ENCODE results near the gene ZNF566. TPM values are rescaled to one million over a fixed set of nuclear protein-coding genes. Genes with fewer than 3 reads are reported as not detected.

The ZNF566 gene
- total and polyA plus RNA-seq, 2 experiments from 2014 or later, result 6.6 to 9.3 TPM

DNA sequence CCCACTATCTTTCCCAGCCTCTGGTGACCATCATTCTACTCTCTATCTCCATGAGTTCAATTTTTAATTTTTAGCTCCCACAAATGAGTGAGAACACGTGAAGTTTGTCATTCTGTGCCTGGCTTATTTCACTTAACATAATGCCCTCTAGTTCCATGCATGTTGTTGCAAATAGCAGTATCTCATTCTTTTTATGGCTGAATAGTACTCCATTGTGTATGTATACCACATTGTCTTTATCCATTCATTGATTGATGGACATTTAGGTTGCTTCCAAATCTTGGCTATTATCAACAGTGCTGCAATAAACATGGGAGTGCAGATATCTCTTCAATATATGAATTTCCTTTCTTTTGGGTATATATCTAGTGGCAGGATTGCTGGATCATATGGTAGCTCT lies 48.0 kb downstream of the ZNF566 start:
- no peak overlapping the region for H3K27ac ChIP-seq
- no peaks in the 10 kb centered on the region for H4K20me1 ChIP-seq (ENCODE audit: insufficient read depth)
- H3K36me3 ChIP-seq (ENCODE audit: low read depth), result peaks cover 9% of the 10 kb centered on the region
- no peaks in the 10 kb centered on the region for H3K9me2 ChIP-seq (ENCODE audit: insufficient read depth)
- in situ Hi-C loops (cut with MboI), result no loop called here
- H3K4me3 ChIP-seq, result no peak overlapping the region
- DNase-seq, result no peak
- no peak overlapping the region for H3K9ac ChIP-seq
- WGBS, 2 experiments (ENCODE audit: low coverage in 1 of 2, low lambda C conversion rate in 2 of 2, missing lambda C conversion rate in 2 of 2), result 40 to 51% methylated on average over 1 of the region's 1 CpG
- TF ChIP-seq EZH2phosphoT487 (IDR thresholded peaks at IDR 0.05; ENCODE audit: insufficient read depth, low read depth) (no peak), EZH2 (IDR thresholded peaks at IDR 0.05; ENCODE audit: insufficient read depth, poor library complexity, severe bottlenecking) (no peak)
- no peaks in the 10 kb centered on the region for H3K27me3 ChIP-seq (replicated peaks; ENCODE audit: insufficient read depth)
- peaks cover 8% of the 10 kb centered on the region for H3K9me3 ChIP-seq (ENCODE audit: low read depth)
- H3K4me1 ChIP-seq (ENCODE audit: insufficient read depth), result no peaks in the 10 kb centered on the region
- H3K4me2 ChIP-seq (ENCODE audit: unreplicated experiment), result no peak overlapping the region
- no peak overlapping the region for H2AFZ ChIP-seq
- no peaks in the 10 kb centered on the region for H3F3A ChIP-seq (ENCODE audit: insufficient read depth)
- H3K79me2 ChIP-seq (ENCODE audit: insufficient read depth), result no peaks in the 10 kb centered on the region

GRCh38 chr19:36436531-36436930 lies 52.8 kb downstream of the ZNF566 start:
- H3K79me2 ChIP-seq (ENCODE audit: insufficient read depth), result no peaks in the 10 kb centered on the region
- no peak overlapping the region for H3K9ac ChIP-seq
- H3K27me3 ChIP-seq (replicated peaks; ENCODE audit: insufficient read depth), result no peaks in the 10 kb centered on the region
- TF ChIP-seq EZH2phosphoT487 (IDR thresholded peaks at IDR 0.05; ENCODE audit: insufficient read depth, low read depth) (no peak), EZH2 (IDR thresholded peaks at IDR 0.05; ENCODE audit: insufficient read depth, poor library complexity, severe bottlenecking) (no peak)
- no peaks in the 10 kb centered on the region for H3F3A ChIP-seq (ENCODE audit: insufficient read depth)
- H2AFZ ChIP-seq, result no peak overlapping the region
- no peak overlapping the region for H3K4me2 ChIP-seq (ENCODE audit: unreplicated experiment)
- no peak overlapping the region for H3K27ac ChIP-seq
- no peaks in the 10 kb centered on the region for H3K36me3 ChIP-seq (ENCODE audit: low read depth)
- WGBS, 2 experiments (ENCODE audit: low coverage in 1 of 2, low lambda C conversion rate in 2 of 2, missing lambda C conversion rate in 2 of 2), result 3 to 5% methylated on average over 2 of the region's 2 CpGs
- no peaks in the 10 kb centered on the region for H3K9me2 ChIP-seq (ENCODE audit: insufficient read depth)
- H4K20me1 ChIP-seq (ENCODE audit: insufficient read depth), result no peaks in the 10 kb centered on the region
- no peaks in the 10 kb centered on the region for H3K4me1 ChIP-seq (ENCODE audit: insufficient read depth)
- no peaks in the 10 kb centered on the region for H3K9me3 ChIP-seq (ENCODE audit: low read depth)
- DNase-seq, result peak; percentile 28
- no peak overlapping the region for H3K4me3 ChIP-seq
- in situ Hi-C loops (cut with MboI), result no loop called here

GRCh38 chr19:36423925-36424324 lies 65.4 kb downstream of the ZNF566 start:
- no peaks in the 10 kb centered on the region for H3K79me2 ChIP-seq (ENCODE audit: insufficient read depth)
- H4K20me1 ChIP-seq (ENCODE audit: insufficient read depth), result no peaks in the 10 kb centered on the region
- TF ChIP-seq EZH2 (IDR thresholded peaks at IDR 0.05; ENCODE audit: insufficient read depth, poor library complexity, severe bottlenecking) (no peak), EZH2phosphoT487 (IDR thresholded peaks at IDR 0.05; ENCODE audit: insufficient read depth, low read depth) (no peak)
- H3K27me3 ChIP-seq (replicated peaks; ENCODE audit: insufficient read depth), result no peaks in the 10 kb centered on the region
- no peak overlapping the region for H3K9ac ChIP-seq
- in situ Hi-C loops (cut with MboI), result no loop called here
- no peak overlapping the region for H3K4me3 ChIP-seq
- H3K27ac ChIP-seq, result no peak overlapping the region
- no peaks in the 10 kb centered on the region for H3K9me2 ChIP-seq (ENCODE audit: insufficient read depth)
- DNase-seq, result no peak
- 0 out of 2 replicates have a peak, but pooled peaks cover 6% of the 10 kb centered on the region for H3F3A ChIP-seq (ENCODE audit: insufficient read depth)
- no peaks in the 10 kb centered on the region for H3K36me3 ChIP-seq (ENCODE audit: low read depth)
- no peaks in the 10 kb centered on the region for H3K9me3 ChIP-seq (ENCODE audit: low read depth)
- H3K4me1 ChIP-seq (ENCODE audit: insufficient read depth), result no peaks in the 10 kb centered on the region
- WGBS, 2 experiments (ENCODE audit: low coverage in 1 of 2, low lambda C conversion rate in 2 of 2, missing lambda C conversion rate in 2 of 2), result 68 to 70% methylated on average over 4 of the region's 4 CpGs
- no peak overlapping the region for H3K4me2 ChIP-seq (ENCODE audit: unreplicated experiment)
- no peak overlapping the region for H2AFZ ChIP-seq

DNA sequence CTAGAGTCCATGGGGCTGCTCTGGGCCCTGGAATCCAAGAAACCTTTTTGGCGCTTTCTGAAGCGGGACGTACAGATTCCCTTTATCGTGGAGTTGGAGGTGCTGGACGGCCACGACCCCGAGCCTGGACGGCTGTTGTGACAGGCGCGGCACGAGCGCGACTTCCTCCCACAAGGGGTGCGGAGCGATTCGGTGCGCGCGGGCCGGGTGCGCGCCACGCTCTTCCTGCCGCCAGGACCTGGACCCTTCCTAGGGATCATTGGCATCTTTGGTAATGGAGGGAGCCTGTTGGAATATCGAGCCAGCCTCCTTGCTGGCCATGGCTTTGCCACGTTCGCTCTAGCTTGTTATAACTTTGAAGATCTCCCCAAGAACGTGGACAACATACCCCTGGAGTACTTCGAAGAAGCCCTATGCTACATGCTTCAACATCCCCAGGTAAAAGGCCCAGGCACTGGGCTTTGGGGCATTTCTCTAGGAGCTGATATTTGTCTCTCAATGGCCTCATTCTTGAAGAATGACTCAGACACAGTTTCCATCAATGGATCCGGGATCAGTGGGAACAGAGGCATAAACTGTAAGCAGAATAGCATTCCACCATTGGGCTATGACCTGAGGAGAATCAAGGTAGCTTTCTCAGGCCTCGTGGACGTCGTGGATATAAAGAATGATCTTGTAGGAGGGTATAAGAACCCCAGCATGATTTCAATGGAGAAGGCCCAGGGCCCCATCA lies 67.4 kb downstream of the ZNF566 start:
- Histone ChIP-seq H3K9ac (0 out of 2 replicates have a peak overlapping the region, but pooled peaks have one; percentile 28), H2AFZ (peak overlapping the region; percentile 96), H3K27me3 (replicated peaks; ENCODE audit: insufficient read depth) (no peaks in the 10 kb centered on the region), H3K79me2 (ENCODE audit: insufficient read depth) (peaks cover 12% of the 10 kb centered on the region), H3K36me3 (ENCODE audit: low read depth) (no peaks in the 10 kb centered on the region), H3K4me2 (ENCODE audit: unreplicated experiment) (peak overlapping the region; percentile 79), H3K9me3 (ENCODE audit: low read depth) (no peaks in the 10 kb centered on the region), H3K27ac (no peak overlapping the region), H3F3A (ENCODE audit: insufficient read depth) (0 out of 2 replicates have a peak, but pooled peaks cover 6% of the 10 kb centered on the region), H3K9me2 (ENCODE audit: insufficient read depth) (no peaks in the 10 kb centered on the region), H4K20me1 (ENCODE audit: insufficient read depth) (no peaks in the 10 kb centered on the region), H3K4me3 (peak overlapping the region; percentile 75), H3K4me1 (ENCODE audit: insufficient read depth) (peaks cover 8% of the 10 kb centered on the region; the same call in 1 of the 2 replicates)
- in situ Hi-C loops (cut with MboI), result no loop called here
- WGBS, 2 experiments (ENCODE audit: low coverage in 1 of 2, low lambda C conversion rate in 2 of 2, missing lambda C conversion rate in 2 of 2), result 18 to 19% methylated on average over 33 of the region's 33 CpGs
- TF ChIP-seq EZH2 (IDR thresholded peaks at IDR 0.05; ENCODE audit: insufficient read depth, poor library complexity, severe bottlenecking) (no peak), EZH2phosphoT487 (IDR thresholded peaks at IDR 0.05; ENCODE audit: insufficient read depth, low read depth) (no peak)
- DNase-seq, result peak; percentile 9

Data from GM23248 (cell line).